HepG2 (cell line): ENCODE measurements around the gene ACTL7B. TPM values are rescaled to one million over a fixed set of nuclear protein-coding genes. Genes with fewer than 3 reads are reported as not detected.

Experiments used
- AGO1 ChIP-seq: fragments of 200-400 bp; formaldehyde crosslinking; IDR thresholded peaks from 2 replicates; pipeline ENCODE4 v1.6.1; 2017; ENCODE audit warnings: mild to moderate bottlenecking, low read depth, low read length, moderate library complexity; ENCODE audit not compliant: poor library complexity, severe bottlenecking
- DNMT1 ChIP-seq: sonication (generic); formaldehyde crosslinking; IDR thresholded peaks from 2 replicates; pipeline ENCODE4 v1.5.1; 2020; ENCODE audit warnings: mild to moderate bottlenecking, missing genetic modification reagents
- EEA1 ChIP-seq: sonication (generic); formaldehyde crosslinking; IDR thresholded peaks from 2 replicates; pipeline ENCODE4 v1.5.1; 2020; ENCODE audit warnings: mild to moderate bottlenecking, missing genetic modification reagents, borderline replicate concordance
- GLI4 ChIP-seq: sonication (generic); formaldehyde crosslinking; IDR thresholded peaks from 2 replicates; pipeline ENCODE4 v1.5.1; 2020; ENCODE audit warnings: missing genetic modification reagents, mild to moderate bottlenecking, moderate library complexity, borderline replicate concordance
- HDAC2 ChIP-seq: sonication (generic); formaldehyde crosslinking; IDR thresholded peaks from 2 replicates; pipeline ENCODE4 v1.4.0; 2020; ENCODE audit warnings: missing genetic modification reagents
- KDM2A ChIP-seq: sonication (generic); formaldehyde crosslinking; IDR thresholded peaks from 2 replicates; pipeline ENCODE4 v1.4.0; 2020; ENCODE audit warnings: low read depth, missing genetic modification reagents, borderline replicate concordance
- POLR2AphosphoS2 ChIP-seq: IDR thresholded peaks from 2 replicates; pipeline ENCODE4 v1.6.1; 2011; ENCODE audit warnings: low read depth, low read length, improper control_type of control experiment
- RARA ChIP-seq: IDR thresholded peaks from 2 replicates; pipeline ENCODE4 v1.6.1; 2016; ENCODE audit warnings: missing genetic modification reagents, missing compliant biosample characterization
- SNAI1 ChIP-seq: sonication (generic); formaldehyde crosslinking; IDR thresholded peaks from 2 replicates; pipeline ENCODE4 v1.5.0; 2020; ENCODE audit warnings: mild to moderate bottlenecking, missing genetic modification reagents, borderline replicate concordance
- SOX6 ChIP-seq, 2 experiments: fragments of 450-650 bp in 1 of 2; sonication (generic) in 1 of 2; formaldehyde crosslinking in 1 of 2; IDR thresholded peaks; 2 replicates each; pipeline versions ENCODE4 v1.4.0 to v1.6.1; 2017 to 2020; ENCODE audit warnings: antibody characterized with exemption in 1 of 2, mild to moderate bottlenecking in 1 of 2, missing genetic modification reagents in 1 of 2
- TBX2 ChIP-seq: sonication (generic); formaldehyde crosslinking; IDR thresholded peaks from 2 replicates; pipeline ENCODE4 v1.5.0; 2020; ENCODE audit warnings: missing genetic modification reagents, mild to moderate bottlenecking, borderline replicate concordance
- TCF7L2 ChIP-seq: IDR thresholded peaks from 2 replicates; pipeline ENCODE4 v1.6.1; 2011; ENCODE audit warnings: mild to moderate bottlenecking, low read depth, low read length, moderate library complexity
- YEATS4 ChIP-seq: sonication (generic); formaldehyde crosslinking; IDR thresholded peaks from 2 replicates; pipeline ENCODE4 v1.4.0; 2020; ENCODE audit warnings: missing genetic modification reagents, borderline replicate concordance
- ZNF274 ChIP-seq: sonication (generic); formaldehyde crosslinking; IDR thresholded peaks from 2 replicates; pipeline ENCODE4 v1.5.1; 2020; ENCODE audit warnings: mild to moderate bottlenecking, missing genetic modification reagents
- ZNF468 ChIP-seq: sonication (generic); formaldehyde crosslinking; IDR thresholded peaks from 2 replicates; pipeline ENCODE4 v1.8.0; 2022; ENCODE audit warnings: mild to moderate bottlenecking, moderate library complexity, missing genetic modification reagents
- ZNF768 ChIP-seq: sonication (generic); formaldehyde crosslinking; IDR thresholded peaks from 2 replicates; pipeline ENCODE4 v1.4.0; 2020; ENCODE audit warnings: missing genetic modification reagents
- ZNF839 ChIP-seq: sonication (generic); formaldehyde crosslinking; IDR thresholded peaks from 2 replicates; pipeline ENCODE4 v1.4.0; 2020; ENCODE audit warnings: missing genetic modification reagents, mild to moderate bottlenecking, borderline replicate concordance
- polyA plus RNA-seq, 8 experiments: library from polyadenylated mRNA; depleted of rRNA in 3 of 8; stranded (reverse) in 7 of 8; unstranded in 1 of 8; fragments of >200 nt; fragmentation: Illumina TruSeq in 4 of 8; extraction: Trizol in 4 of 8; gene quantifications; 2 replicates each; pipeline versions ENCODE4 v1.2.1 to v1.2.3, GENCODE V29; 2011 to 2016; ENCODE audit warnings: low read depth in 4 of 8, missing spikeins in 1 of 8, mixed read lengths in 1 of 8; ENCODE audit not compliant: insufficient read depth in 1 of 8
- total RNA-seq, 5 experiments: library from RNA; depleted of rRNA; stranded (reverse); fragments of >200 nt; fragmentation: Illumina TruSeq; extraction: Trizol; gene quantifications; 2 replicates each; pipeline ENCODE4 v1.2.3, GENCODE V29; 2016; ENCODE audit warnings: low read depth in 1 of 5
- TF ChIP-seq, protein P1 (sequence below): sonication (generic); formaldehyde crosslinking; IDR thresholded peaks from 2 replicates; pipeline ENCODE4 v1.4.0; 2020; ENCODE audit warnings: mild to moderate bottlenecking, missing genetic modification reagents
- TF ChIP-seq, protein P2 (sequence below): sonication (generic); formaldehyde crosslinking; IDR thresholded peaks from 2 replicates; pipeline ENCODE4 v1.5.1; 2020; ENCODE audit warnings: mild to moderate bottlenecking, missing genetic modification reagents, moderate library complexity
- TF ChIP-seq, protein P3 (sequence below): sonication (generic); formaldehyde crosslinking; IDR thresholded peaks from 2 replicates; pipeline ENCODE4 v1.4.0; 2020; ENCODE audit warnings: low read depth, mild to moderate bottlenecking, missing genetic modification reagents
- TF ChIP-seq, protein P4 (sequence below): sonication (generic); formaldehyde crosslinking; IDR thresholded peaks from 2 replicates; pipeline ENCODE4 v1.5.1; 2020; ENCODE audit warnings: mild to moderate bottlenecking, missing genetic modification reagents
- TF ChIP-seq, protein P5 (sequence below): sonication (generic); formaldehyde crosslinking; IDR thresholded peaks from 2 replicates; pipeline ENCODE4 v1.4.0; 2020; ENCODE audit warnings: missing genetic modification reagents

The ACTL7B gene
- total and polyA plus RNA-seq, 2 of the 13 experiments (the other 11 are each of a cell fraction or from before 2014, with no cell fraction given) = 0.07 to 0.11 TPM

DNA sequence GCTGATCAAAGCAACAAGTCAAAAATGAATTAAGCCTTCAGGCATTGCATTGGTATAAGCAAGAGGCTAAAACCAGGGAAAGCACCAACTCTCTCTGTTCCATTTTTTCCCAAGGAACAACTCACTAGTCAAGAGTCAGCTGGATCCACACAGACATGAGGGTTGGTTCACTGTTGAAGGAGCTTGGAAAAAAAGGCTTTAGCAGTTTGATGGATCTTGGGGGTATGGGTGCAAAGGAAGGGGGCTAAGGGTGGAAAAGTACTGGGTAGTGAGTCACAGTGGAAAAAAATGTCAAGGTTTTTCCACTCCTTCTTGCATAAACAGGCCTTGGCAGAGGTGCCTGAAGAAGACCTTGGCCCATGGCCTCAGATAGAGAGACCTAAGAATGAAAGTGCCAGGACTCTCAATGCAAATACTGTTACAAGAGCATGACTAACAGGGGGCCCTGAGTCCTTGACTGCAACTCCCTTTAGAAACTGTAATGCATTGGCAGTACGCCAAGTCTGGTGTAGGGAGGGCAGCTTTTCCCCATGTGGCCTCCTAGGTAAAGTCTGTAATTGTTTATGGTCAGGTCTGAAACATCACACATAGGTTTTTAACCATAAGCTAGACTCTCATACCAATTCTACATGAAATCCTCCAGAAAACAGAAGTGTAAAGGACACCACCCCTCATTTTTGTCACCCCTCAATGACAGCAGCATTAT lies 30.0 kb upstream of the ACTL7B start (continued):
- peak; percentile 98 for TF ChIP-seq RARA
- peak; percentile 57; the same call in 1 of the 2 replicates for TF ChIP-seq YEATS4 (CRISPR knock-in tag)
- TF ChIP-seq ZNF468 = no peak
- TF ChIP-seq ZNF839 = no peak
- no peak for TF ChIP-seq ZNF274 (CRISPR knock-in tag)
- TF ChIP-seq SNAI1 (CRISPR knock-in tag) = no peak
- no peak for TF ChIP-seq ZNF768 (CRISPR knock-in tag)
- peak; percentile 99 for TF ChIP-seq HDAC2
- TF ChIP-seq, protein P1, sequence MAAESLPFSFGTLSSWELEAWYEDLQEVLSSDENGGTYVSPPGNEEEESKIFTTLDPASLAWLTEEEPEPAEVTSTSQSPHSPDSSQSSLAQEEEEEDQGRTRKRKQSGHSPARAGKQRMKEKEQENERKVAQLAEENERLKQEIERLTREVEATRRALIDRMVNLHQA (CRISPR knock-in tag) = no peak
- TF ChIP-seq, protein P2, sequence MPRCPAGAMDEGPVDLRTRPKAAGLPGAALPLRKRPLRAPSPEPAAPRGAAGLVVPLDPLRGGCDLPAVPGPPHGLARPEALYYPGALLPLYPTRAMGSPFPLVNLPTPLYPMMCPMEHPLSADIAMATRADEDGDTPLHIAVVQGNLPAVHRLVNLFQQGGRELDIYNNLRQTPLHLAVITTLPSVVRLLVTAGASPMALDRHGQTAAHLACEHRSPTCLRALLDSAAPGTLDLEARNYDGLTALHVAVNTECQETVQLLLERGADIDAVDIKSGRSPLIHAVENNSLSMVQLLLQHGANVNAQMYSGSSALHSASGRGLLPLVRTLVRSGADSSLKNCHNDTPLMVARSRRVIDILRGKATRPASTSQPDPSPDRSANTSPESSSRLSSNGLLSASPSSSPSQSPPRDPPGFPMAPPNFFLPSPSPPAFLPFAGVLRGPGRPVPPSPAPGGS (CRISPR knock-in tag) = peak; percentile 90; the same call in 1 of the 2 replicates
- TF ChIP-seq SOX6 (IDR thresholded peaks at IDR 0.05) = no peak
- TF ChIP-seq SOX6 (CRISPR knock-in tag; IDR thresholded peaks at IDR 0.05) = peak; percentile 98
- TF ChIP-seq, protein P3, sequence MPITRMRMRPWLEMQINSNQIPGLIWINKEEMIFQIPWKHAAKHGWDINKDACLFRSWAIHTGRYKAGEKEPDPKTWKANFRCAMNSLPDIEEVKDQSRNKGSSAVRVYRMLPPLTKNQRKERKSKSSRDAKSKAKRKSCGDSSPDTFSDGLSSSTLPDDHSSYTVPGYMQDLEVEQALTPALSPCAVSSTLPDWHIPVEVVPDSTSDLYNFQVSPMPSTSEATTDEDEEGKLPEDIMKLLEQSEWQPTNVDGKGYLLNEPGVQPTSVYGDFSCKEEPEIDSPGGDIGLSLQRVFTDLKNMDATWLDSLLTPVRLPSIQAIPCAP (CRISPR knock-in tag) = no peak
- TF ChIP-seq GLI4 (CRISPR knock-in tag) = 0 out of 2 replicates have a peak, but pooled peaks have one; percentile 52
- TF ChIP-seq, protein P4, sequence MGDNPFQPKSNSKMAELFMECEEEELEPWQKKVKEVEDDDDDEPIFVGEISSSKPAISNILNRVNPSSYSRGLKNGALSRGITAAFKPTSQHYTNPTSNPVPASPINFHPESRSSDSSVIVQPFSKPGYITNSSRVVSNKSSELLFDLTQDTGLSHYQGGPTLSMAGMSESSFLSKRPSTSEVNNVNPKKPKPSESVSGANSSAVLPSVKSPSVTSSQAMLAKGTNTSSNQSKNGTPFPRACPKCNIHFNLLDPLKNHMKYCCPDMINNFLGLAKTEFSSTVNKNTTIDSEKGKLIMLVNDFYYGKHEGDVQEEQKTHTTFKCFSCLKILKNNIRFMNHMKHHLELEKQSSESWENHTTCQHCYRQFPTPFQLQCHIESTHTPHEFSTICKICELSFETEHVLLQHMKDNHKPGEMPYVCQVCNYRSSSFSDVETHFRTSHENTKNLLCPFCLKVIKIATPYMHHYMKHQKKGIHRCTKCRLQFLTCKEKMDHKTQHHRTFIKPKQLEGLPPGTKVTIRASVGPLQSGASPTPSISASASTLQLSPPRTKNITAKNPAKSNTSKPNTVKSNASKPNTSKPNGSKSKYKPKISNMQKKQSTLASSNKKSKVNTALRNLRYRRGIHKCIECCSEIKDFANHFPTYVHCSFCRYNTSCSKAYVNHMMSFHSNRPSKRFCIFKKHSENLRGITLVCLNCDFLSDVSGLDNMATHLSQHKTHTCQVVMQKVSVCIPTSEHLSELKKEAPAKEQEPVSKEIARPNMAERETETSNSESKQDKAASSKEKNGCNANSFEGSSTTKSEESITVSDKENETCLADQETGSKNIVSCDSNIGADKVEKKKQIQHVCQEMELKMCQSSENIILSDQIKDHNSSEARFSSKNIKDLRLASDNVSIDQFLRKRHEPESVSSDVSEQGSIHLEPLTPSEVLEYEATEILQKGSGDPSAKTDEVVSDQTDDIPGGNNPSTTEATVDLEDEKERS (CRISPR knock-in tag) = peak; percentile 84
- peak; percentile 79; the same call in 1 of the 2 replicates for TF ChIP-seq POLR2AphosphoS2
- TF ChIP-seq TBX2 = peak; percentile 99
- no peak for TF ChIP-seq DNMT1 (CRISPR knock-in tag)
- peak; percentile 70 for TF ChIP-seq KDM2A (CRISPR knock-in tag)
- no peak for TF ChIP-seq AGO1
- TF ChIP-seq TCF7L2 = peak; percentile 85
- no peak for TF ChIP-seq EEA1 (CRISPR knock-in tag)
- TF ChIP-seq, protein P5, sequence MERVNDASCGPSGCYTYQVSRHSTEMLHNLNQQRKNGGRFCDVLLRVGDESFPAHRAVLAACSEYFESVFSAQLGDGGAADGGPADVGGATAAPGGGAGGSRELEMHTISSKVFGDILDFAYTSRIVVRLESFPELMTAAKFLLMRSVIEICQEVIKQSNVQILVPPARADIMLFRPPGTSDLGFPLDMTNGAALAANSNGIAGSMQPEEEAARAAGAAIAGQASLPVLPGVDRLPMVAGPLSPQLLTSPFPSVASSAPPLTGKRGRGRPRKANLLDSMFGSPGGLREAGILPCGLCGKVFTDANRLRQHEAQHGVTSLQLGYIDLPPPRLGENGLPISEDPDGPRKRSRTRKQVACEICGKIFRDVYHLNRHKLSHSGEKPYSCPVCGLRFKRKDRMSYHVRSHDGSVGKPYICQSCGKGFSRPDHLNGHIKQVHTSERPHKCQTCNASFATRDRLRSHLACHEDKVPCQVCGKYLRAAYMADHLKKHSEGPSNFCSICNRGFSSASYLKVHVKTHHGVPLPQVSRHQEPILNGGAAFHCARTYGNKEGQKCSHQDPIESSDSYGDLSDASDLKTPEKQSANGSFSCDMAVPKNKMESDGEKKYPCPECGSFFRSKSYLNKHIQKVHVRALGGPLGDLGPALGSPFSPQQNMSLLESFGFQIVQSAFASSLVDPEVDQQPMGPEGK (CRISPR knock-in tag) = peak; percentile 96
